Breast epithelium (tissue), 4 donors: ENCODE measurements around the gene ZC3H13. TPM values are rescaled to one million over a fixed set of nuclear protein-coding genes. Genes with fewer than 3 reads are reported as not detected.

Experiments used
- DNase-seq, 2 donors: peaks; one replicate each; pipeline ENCODE4 v3.0.0-alpha.2; 2019; ENCODE audit warnings: low spot score in 2 of 2
- H3K27ac ChIP-seq, 2 donors: fragments of 200-600 bp; sonication (generic) in 1 of 2; one replicate each; pipeline ENCODE4 v1.5.1; 2016 to 2019; ENCODE audit warnings: mild to moderate bottlenecking in 1 of 2
- H3K27me3 ChIP-seq, 2 donors: fragments of 200-600 bp; sonication (generic) in 1 of 2; one replicate each; pipeline versions ENCODE4 v1.5.1 to v1.6.0; 2017 to 2019; ENCODE audit warnings: control low read depth in 1 of 2, mild to moderate bottlenecking in 1 of 2
- H3K36me3 ChIP-seq: fragments of 200-600 bp; one replicate; pipeline ENCODE4 v1.5.1; 2019
- H3K4me1 ChIP-seq, 2 donors: fragments of 200-600 bp; sonication (generic); one replicate each; pipeline ENCODE4 v1.5.1; 2016 to 2019; ENCODE audit warnings: control low read depth in 1 of 2
- H3K4me3 ChIP-seq, 3 donors: fragments of 200-600 bp; sonication (generic); 1 replicate in 2 of 3; 2 replicates in 1 of 3; pipeline ENCODE4 v1.5.1; 2016 to 2019; ENCODE audit warnings: mild to moderate bottlenecking in 3 of 3, moderate library complexity in 2 of 3
- H3K9me3 ChIP-seq, 2 donors: fragments of 200-600 bp; sonication (generic) in 1 of 2; one replicate each; pipeline ENCODE4 v1.5.1; 2016 to 2019; ENCODE audit warnings: control low read depth in 1 of 2
- CTCF ChIP-seq, 3 donors: fragments of 450-650 bp; IDR thresholded peaks; one replicate each; pipeline ENCODE4 v1.5.1; 2016 to 2017; ENCODE audit warnings: antibody characterized with exemption in 3 of 3, mild to moderate bottlenecking in 3 of 3, moderate library complexity in 3 of 3
- POLR2A ChIP-seq: fragments of 450-650 bp; IDR thresholded peaks from one replicate; pipeline ENCODE4 v1.6.1; 2016; ENCODE audit warnings: antibody characterized with exemption, mild to moderate bottlenecking, moderate library complexity
- POLR2AphosphoS5 ChIP-seq, 3 donors: sonication (generic); formaldehyde crosslinking; IDR thresholded peaks; one replicate each; pipeline ENCODE4 v1.6.1; 2017; ENCODE audit warnings: antibody characterized with exemption in 3 of 3
- intact Hi-C: fragments of 100-400 bp; cut with DNase I; formaldehyde crosslinking; loops from one replicate; pipeline ENCODE4 v1.15.1; 2023; ENCODE audit warnings: low total_unique reads
- total RNA-seq, 3 donors: library from RNA; depleted of rRNA; stranded (reverse); fragments of >200 nt; gene quantifications; one replicate each; pipeline ENCODE4 v1.1.0, GENCODE V29; 2016

ZC3H13 gene
- total RNA-seq, 3 donors from 2014 or later: 31.0 to 40.6 (median 38.9) TPM

GRCh38 chr13:46012404-46012803 is 40.1 kb downstream of the ZC3H13 start:
- DNase-seq: no peak
- peaks cover 7% of the 10 kb centered on the region for H3K36me3 ChIP-seq
- TF ChIP-seq CTCF (IDR thresholded peaks at IDR 0.05) (no peak), POLR2A (no peak), POLR2AphosphoS5 (IDR thresholded peaks at IDR 0.05) (no peak)
- intact Hi-C loops: no loop called here
- H3K4me3 ChIP-seq: no peak overlapping the region
- no peak overlapping the region for H3K27ac ChIP-seq
- H3K27me3 ChIP-seq: no peaks in the 10 kb centered on the region
- H3K4me1 ChIP-seq: no peaks in the 10 kb centered on the region
- no peaks in the 10 kb centered on the region for H3K9me3 ChIP-seq

DNA sequence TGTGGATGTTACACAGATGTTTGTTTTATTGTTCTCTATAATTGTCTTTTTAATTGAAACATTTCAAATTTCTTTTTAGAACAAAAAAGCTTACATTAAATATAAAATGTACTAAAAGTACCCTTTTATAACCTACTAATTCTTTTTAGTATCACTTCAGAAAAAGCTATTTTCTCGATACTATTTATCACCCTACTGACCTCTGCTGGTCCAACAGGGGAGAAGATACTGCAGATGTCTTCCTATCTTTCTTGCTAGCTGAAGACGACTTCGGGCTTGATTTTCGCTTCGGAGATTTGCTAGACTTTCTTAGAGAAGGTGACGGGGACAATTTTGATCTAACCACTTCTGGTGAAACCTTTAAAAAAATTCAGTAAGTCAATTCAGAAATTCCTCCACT is 42.4 kb downstream of the ZC3H13 start:
- Histone ChIP-seq H3K27me3 (no peaks in the 10 kb centered on the region), H3K9me3 (no peaks in the 10 kb centered on the region), H3K4me1 (no peaks in the 10 kb centered on the region), H3K27ac (no peak overlapping the region), H3K36me3 (peaks cover 4% of the 10 kb centered on the region), H3K4me3 (no peak overlapping the region)
- intact Hi-C loops: no loop called here
- TF ChIP-seq POLR2A (no peak), CTCF (IDR thresholded peaks at IDR 0.05) (no peak), POLR2AphosphoS5 (IDR thresholded peaks at IDR 0.05) (no peak)
- DNase-seq: no peak

DNA sequence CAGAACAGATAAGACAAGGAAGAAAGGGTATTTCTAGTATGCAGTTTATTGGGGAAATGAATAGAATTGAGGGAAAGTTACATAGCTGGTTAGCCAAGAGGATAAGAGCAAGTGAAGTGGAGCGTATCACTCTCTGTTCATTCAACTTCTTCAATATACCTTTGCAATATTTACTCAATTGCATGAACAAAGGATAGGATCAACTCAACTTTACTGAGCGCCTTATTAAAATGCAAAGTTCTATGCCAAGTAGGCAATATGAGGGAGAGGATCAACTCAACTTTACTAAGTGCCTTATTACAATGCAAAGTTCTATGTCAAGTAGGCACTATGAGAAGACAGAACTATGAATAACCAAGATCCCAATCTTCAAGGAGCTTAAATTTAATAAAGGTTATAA is 43.9 kb downstream of the ZC3H13 start:
- Histone ChIP-seq H3K9me3 (no peaks in the 10 kb centered on the region), H3K4me3 (no peak overlapping the region), H3K27me3 (no peaks in the 10 kb centered on the region), H3K27ac (no peak overlapping the region), H3K36me3 (peaks cover 4% of the 10 kb centered on the region), H3K4me1 (no peaks in the 10 kb centered on the region)
- TF ChIP-seq POLR2A (no peak), POLR2AphosphoS5 (IDR thresholded peaks at IDR 0.05) (no peak), CTCF (IDR thresholded peaks at IDR 0.05) (no peak)
- intact Hi-C loops: no loop called here
- DNase-seq: no peak

DNA sequence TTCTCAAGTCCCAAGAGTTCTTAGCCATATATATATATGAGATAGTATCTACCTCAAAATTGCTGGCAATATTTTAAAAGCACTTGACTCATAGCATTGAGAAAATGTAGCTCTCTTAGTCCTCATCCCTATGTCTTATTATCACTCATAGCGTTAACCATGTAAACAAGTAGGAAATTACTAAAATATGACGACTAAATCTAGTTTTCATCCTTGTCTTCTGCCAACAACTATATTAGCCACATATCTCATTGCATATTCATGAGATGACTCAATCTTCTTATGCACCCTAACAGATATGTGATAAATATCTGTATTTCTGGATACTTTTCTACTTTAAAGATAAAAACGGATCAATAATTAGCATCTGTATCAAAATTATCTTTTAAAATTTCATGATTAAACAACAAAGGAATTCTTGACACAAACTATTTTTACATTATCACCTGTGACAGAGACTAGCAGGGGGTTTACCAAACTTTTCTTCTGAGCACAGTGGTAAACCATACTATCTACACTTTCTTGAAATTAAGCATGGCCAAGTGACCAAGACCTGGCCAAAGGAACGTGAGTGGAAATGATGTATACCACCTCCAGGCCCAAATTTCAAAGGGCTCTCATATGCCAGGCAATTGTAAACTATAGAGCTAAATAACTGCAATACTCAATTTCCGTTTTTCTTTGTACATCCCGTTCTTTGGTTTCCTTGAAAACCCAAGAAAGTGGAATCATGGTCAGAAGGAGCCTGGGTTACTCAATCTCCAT is 45.7 kb downstream of the ZC3H13 start:
- no peak overlapping the region for H3K27ac ChIP-seq
- no peaks in the 10 kb centered on the region for H3K9me3 ChIP-seq
- DNase-seq: no peak
- H3K27me3 ChIP-seq: no peaks in the 10 kb centered on the region
- intact Hi-C loops: no loop called here
- no peak overlapping the region for H3K4me3 ChIP-seq
- no peaks in the 10 kb centered on the region for H3K4me1 ChIP-seq
- peaks cover 4% of the 10 kb centered on the region for H3K36me3 ChIP-seq
- TF ChIP-seq CTCF (IDR thresholded peaks at IDR 0.05) (no peak), POLR2A (no peak), POLR2AphosphoS5 (IDR thresholded peaks at IDR 0.05) (no peak)

GRCh38 chr13:46004491-46004890 is 48.1 kb downstream of the ZC3H13 start:
- H3K27ac ChIP-seq: no peak overlapping the region
- H3K9me3 ChIP-seq: no peaks in the 10 kb centered on the region
- no peak for DNase-seq
- H3K4me1 ChIP-seq: no peaks in the 10 kb centered on the region
- TF ChIP-seq CTCF (IDR thresholded peaks at IDR 0.05) (no peak), POLR2AphosphoS5 (IDR thresholded peaks at IDR 0.05) (no peak), POLR2A (no peak)
- no peaks in the 10 kb centered on the region for H3K27me3 ChIP-seq
- intact Hi-C loops: no loop called here
- no peak overlapping the region for H3K4me3 ChIP-seq
- H3K36me3 ChIP-seq: peaks cover 4% of the 10 kb centered on the region
